Ovary (tissue), 9 donors: ENCODE results near the gene CREB3L4. TPM values are rescaled to one million over a fixed set of nuclear protein-coding genes. Genes with fewer than 3 reads are reported as not detected.

ENCODE experiments used
- DNase-seq, 5 donors: peaks; one replicate each; pipeline ENCODE4 v3.0.0-alpha.2; 2019 to 2020
- H3K27ac ChIP-seq, 2 donors: fragments of 200-600 bp; one replicate each; pipeline versions ENCODE4 v1.5.1 to v1.8.0; 2019 to 2022
- H3K27me3 ChIP-seq: fragments of 200-600 bp; one replicate; pipeline ENCODE4 v1.8.0; 2022
- H3K36me3 ChIP-seq: fragments of 200-600 bp; sonication (generic); one replicate; pipeline ENCODE4 v1.5.1; 2019
- H3K4me1 ChIP-seq: one replicate; pipeline ENCODE4 v1.8.1; 2013; ENCODE audit warnings: mild to moderate bottlenecking, moderate library complexity; ENCODE audit not compliant: insufficient read depth
- H3K4me3 ChIP-seq: fragments of 200-600 bp; sonication (generic); one replicate; pipeline ENCODE4 v1.5.1; 2017
- H3K9me3 ChIP-seq, 2 donors: fragments of 200-600 bp in 1 of 2; sonication (generic) in 1 of 2; one replicate each; pipeline versions ENCODE4 v1.5.1 to v1.8.1; 2013 to 2019; ENCODE audit warnings: mild to moderate bottlenecking in 1 of 2, moderate library complexity in 1 of 2
- CTCF ChIP-seq, 3 donors: fragments of 450-650 bp in 2 of 3; fragments of 200-600 bp in 1 of 3; IDR thresholded peaks; one replicate each; pipeline versions ENCODE4 v1.5.1 to v1.8.0; 2016 to 2022; ENCODE audit warnings: antibody characterized with exemption in 3 of 3, mild to moderate bottlenecking in 1 of 3
- EP300 ChIP-seq: sonication (generic); formaldehyde crosslinking; IDR thresholded peaks from one replicate; pipeline ENCODE4 v1.6.1; 2017; ENCODE audit warnings: antibody characterized with exemption
- POLR2A ChIP-seq: fragments of 450-650 bp; IDR thresholded peaks from one replicate; pipeline ENCODE4 v1.6.1; 2017; ENCODE audit warnings: antibody characterized with exemption, mild to moderate bottlenecking, moderate library complexity
- WGBS, 3 donors: extraction: QIAGEN DNeasy Blood & Tissue Kit in 1 of 3; methylation state at CpG; one replicate each; pipeline versions ENCODE4 v1.1.5 to v1.1.7; 2013 to 2017; 5-methylcytosine and 5-hydroxymethylcytosine counted together
- intact Hi-C, 4 donors: fragments of 100-400 bp; cut with DNase I; formaldehyde crosslinking; loops; one replicate each; pipeline versions ENCODE4 v1.11.0 to v1.15.1; 2022 to 2023
- polyA plus RNA-seq, 2 donors: library from polyadenylated mRNA; stranded (reverse); fragments of 200-250 nt in 1 of 2; fragments of 350-450 nt in 1 of 2; fragmentation: Illumina TruSeq in 1 of 2; extraction: RNeasy Lipid Tissue Mini Kit (QIAGEN cat#74804) in 1 of 2; gene quantifications; one replicate each; pipeline ENCODE4 v1.2.3, GENCODE V29; 2013 to 2014
- total RNA-seq, 7 donors: library from RNA; depleted of rRNA in 2 of 7; stranded (reverse); fragments of >200 nt in 2 of 7; fragmentation: NEBNext Ultra II Directional in 3 of 7; extraction: Animal tissue kit (Norgen Biotek cat#: 25700) in 3 of 7; gene quantifications; one replicate each; pipeline versions ENCODE4 v1.1.0 to v1.2.4, GENCODE V29; 2016 to 2023
- donor health status: DM: no; HTN: no; CAD: no; lungs with moderate emphysema.
- donor health status: DM: no; HTN: no; CAD: no.
- donor health status: Bipolar disorder and iron deficiency.
- donor health status: DM: yes; HTN: yes; CAD: no.
- donor health status: DM: no; HTN: no; CAD: no.
- donor health status: DM: yes; HTN: yes; CAD: no.

CREB3L4 gene
- total and polyA plus RNA-seq, 9 donors = 10.5 to 27.2 (median 16.6) TPM

- Histone ChIP-seq H3K4me3 (peak overlapping the region; percentile 69), H3K27me3 (no peaks in the 10 kb centered on the region), H3K36me3 (no peaks in the 10 kb centered on the region), H3K4me1 (peaks cover 7% of the 10 kb centered on the region), H3K9me3 (no peaks in the 10 kb centered on the region), H3K27ac (peak overlapping the region; percentile 78 to 90)
- DNase-seq = peak; percentile 54 to 69 (median 67)
- WGBS, 3 donors = 0 to 1% (median 1%) methylated on average over 8 of the region's 8 CpGs
- intact Hi-C loops = loop anchor here in 1 of 4 donors (10.0 kb wide), 1 partner anchor 413 kb away; no protein-coding TSS in a partner anchor
- TF ChIP-seq CTCF (IDR thresholded peaks at IDR 0.05) (no peak), POLR2A (no peak), EP300 (no peak)
Measured at GRCh38 chr1:153968000-153968363, 280 bp downstream of the CREB3L4 start.

- peak overlapping the region; percentile 78 to 90 for H3K27ac ChIP-seq
- H3K27me3 ChIP-seq = no peaks in the 10 kb centered on the region
- no peaks in the 10 kb centered on the region for H3K36me3 ChIP-seq
- TF ChIP-seq POLR2A (no peak), EP300 (no peak), CTCF (IDR thresholded peaks at IDR 0.05) (no peak)
- peak in 1 of 5 donors; percentile 42 for DNase-seq
- peak overlapping the region; percentile 69 for H3K4me3 ChIP-seq
- 1 to 3% (median 2%) methylated on average over 13 of the region's 13 CpGs for WGBS, 3 donors
- H3K4me1 ChIP-seq = peaks cover 7% of the 10 kb centered on the region
- intact Hi-C loops = loop anchor here in 1 of 4 donors (10.0 kb wide), 1 partner anchor 414 kb away; no protein-coding TSS in a partner anchor
- no peaks in the 10 kb centered on the region for H3K9me3 ChIP-seq
Measured at GRCh38 chr1:153968408-153968807, 706 bp downstream of the CREB3L4 start.

- DNase-seq = no peak
- TF ChIP-seq CTCF (IDR thresholded peaks at IDR 0.05) = no peak
- no peak for TF ChIP-seq POLR2A
- no peak for TF ChIP-seq EP300
Measured at GRCh38 chr1:153968972-153969371, 1.3 kb downstream of the CREB3L4 start.

GRCh38 chr1:153970346-153970745 lies 2.6 kb downstream of the CREB3L4 start:
- Histone ChIP-seq H3K9me3 (no peaks in the 10 kb centered on the region), H3K27me3 (no peaks in the 10 kb centered on the region), H3K4me1 (peaks cover 4% of the 10 kb centered on the region), H3K27ac (no peak overlapping the region), H3K4me3 (no peak overlapping the region), H3K36me3 (no peaks in the 10 kb centered on the region)
- DNase-seq = no peak
- intact Hi-C loops = no loop called here
- TF ChIP-seq POLR2A (no peak), CTCF (IDR thresholded peaks at IDR 0.05) (no peak), EP300 (no peak)
- WGBS, 3 donors = 48 to 79% (median 51%) methylated on average over 2 of the region's 2 CpGs

More at GRCh38 chr1:153968972-153969371, 1.3 kb downstream of the CREB3L4 start:
- H3K4me3 ChIP-seq = no peak overlapping the region
- peaks cover 7% of the 10 kb centered on the region for H3K4me1 ChIP-seq
- H3K36me3 ChIP-seq = no peaks in the 10 kb centered on the region
- intact Hi-C loops = loop anchor here in 1 of 4 donors (10.0 kb wide), 1 partner anchor 414 kb away; no protein-coding TSS in a partner anchor
- H3K9me3 ChIP-seq = no peaks in the 10 kb centered on the region
- no peak overlapping the region for H3K27ac ChIP-seq
- no peaks in the 10 kb centered on the region for H3K27me3 ChIP-seq
- 84 to 86% (median 84%) methylated on average over 2 of the region's 2 CpGs for WGBS, 3 donors
